ELF-1 (cell line): ENCODE results near the gene ATG13.
A peak's percentile ranks its signal among the peaks of the same experiment; 100 is the strongest.

Experiments used
- DNase-seq: peaks from one replicate; pipeline ENCODE4 v3.0.0-alpha.2; 2016; ENCODE audit warnings: low read depth, low spot score

Gene ATG13

DNA sequence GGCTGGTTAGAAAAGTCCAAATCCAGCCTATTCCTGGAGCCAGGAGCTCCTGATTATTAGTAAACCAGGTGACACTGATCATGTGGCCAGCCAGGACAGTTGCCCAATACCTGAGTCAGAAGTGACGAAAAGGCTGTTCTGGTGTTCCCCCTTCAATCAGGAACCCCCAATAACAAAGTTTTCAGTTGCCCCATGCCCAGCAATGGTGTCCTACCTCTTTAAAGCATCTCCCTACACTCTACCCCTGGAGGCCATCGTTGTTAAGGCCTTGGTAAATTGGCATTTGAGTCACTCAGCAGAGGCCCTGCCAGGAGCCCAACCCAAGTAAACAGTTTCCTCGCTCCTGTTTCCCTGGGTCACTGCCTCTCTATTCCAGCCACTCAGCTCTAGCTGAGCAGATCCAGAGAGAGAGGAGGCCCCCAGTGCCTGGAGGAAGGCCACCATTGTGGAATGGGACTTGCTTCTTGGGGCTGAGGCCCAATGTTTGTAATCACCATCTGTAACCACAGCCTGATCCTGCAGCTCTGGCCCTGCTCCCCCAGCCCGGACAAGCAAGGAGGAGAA, 58.0 kb downstream of the ATG13 start:
- DNase-seq, result peak; percentile 63

DNA sequence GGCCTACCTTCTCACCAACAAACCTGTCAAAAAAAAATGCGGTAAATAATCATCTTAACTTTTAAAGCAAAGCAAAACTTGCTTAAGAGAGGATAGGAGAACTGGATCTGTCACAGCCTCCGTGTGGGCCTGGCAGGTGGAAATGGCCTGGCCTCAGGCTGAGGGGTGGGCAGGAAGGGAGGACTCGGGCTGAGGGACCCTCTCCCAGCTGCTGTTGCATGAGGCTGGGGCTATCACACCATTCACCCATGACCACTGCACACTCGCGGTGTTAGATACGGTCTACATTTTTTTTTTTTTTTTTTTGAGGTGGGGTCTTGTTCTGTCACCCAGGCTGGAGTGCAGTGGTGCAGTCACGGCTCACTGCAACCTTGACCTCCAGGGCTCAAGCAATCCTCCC, 58.6 kb downstream of the ATG13 start:
- no peak for DNase-seq

DNA sequence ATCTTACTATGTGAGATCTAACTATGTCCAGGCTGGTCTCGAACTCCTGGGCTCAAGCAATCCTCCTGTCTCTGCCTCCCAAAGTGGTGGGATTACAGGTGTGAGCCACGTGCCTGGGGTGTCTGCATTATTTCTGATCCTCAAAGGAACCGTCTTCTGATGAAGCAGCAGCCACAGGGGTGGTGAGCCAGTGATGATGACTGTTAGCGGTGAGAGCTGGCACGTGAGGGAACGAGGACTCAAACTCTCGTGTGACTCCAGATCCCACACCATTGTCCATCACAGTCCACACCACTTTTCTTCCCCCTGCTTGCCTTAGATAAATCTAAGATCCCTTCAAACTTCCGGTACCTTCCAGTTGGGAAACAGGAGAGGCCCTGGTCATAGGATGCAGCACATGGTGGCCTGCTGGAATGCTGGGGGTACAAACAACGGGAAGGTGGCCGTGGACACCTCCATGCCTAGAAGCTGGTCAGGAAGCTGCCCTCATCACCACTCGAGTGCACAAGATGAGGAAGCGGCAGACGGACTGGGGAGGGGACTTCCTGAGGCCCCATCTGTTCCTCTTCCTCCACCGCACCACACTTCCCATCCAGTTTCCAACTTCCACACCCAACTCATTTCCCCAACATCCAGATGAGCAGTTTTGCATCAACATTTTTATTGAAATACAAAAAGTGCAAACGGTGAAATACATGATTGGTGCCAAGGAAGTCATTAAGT, 59.2 kb downstream of the ATG13 start:
- no peak for DNase-seq

DNA sequence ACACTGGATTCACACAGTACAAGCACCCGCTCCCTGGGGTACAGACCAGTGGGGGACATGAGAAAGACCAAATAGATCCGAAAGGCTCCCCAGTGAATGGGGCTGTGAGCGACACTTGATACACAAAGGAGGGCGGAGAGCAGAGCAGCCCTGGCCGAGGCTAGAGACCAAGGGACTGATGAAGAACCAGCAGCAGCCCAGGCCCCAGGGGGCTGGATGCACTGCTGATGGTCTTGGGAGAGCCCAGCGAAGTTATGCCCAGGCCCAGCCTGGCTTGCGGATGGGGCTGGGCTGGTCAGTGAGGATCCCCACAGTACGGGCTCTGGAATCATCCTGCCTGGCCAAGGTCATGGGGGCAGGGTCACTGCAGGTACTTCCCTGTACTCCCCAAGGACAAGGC, 59.8 kb downstream of the ATG13 start:
- no peak for DNase-seq

DNA sequence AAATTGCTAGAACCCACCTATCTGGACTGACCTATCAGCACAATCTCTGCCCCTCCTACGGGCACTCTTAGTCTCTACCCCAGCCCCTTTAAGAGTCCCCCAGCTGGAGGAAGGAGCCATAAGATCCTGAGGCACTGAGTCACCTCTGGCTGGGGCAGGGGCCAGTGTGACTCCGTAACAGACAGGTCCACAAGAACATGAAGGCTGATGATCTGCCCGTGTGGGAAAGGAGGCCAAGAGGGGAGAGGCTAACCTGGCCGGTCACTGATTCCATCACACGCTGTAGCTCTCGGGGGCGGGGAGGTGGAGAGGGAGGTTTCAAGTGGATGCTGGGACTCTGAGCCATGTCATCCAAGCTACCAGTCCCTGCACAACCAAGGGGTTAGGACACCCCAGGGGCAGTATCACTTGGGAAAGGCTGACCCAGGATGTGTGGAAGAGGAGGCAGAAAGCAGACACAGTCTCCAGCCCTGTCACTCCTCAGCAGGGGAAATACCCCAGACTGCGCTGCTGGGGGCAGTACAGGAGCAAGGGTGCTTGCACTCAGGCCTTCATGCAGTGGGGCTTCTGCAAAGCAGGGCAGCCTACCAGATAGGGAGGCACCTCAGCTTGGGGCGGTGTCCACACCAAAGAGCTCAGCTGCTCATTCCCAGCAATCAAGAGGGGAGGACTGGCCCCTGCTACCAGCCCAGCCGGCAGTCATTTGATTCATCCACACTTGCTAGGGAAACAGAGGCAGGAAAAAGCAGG, 60.8 kb downstream of the ATG13 start:
- DNase-seq, result no peak

DNA sequence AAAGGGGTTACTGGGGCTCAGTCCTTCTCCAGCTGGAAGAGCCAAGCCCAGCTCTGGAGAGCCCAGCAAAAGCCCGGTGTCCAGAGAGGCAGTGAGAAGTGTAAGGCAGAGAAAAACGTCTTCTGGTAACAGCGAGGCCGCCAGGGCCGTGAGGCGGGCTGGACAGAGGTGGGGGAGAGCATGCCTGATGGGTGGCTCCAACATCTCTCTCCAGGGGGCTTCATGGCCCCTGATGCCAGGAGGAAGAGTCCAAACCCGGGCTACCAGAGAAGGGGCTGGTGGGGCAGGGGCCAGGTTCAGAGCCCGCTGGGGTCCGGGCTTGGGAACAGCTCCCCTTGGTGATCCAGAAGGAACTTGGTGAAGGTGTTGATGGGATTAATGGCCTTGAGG, 61.4 kb downstream of the ATG13 start:
- DNase-seq, result no peak

DNA sequence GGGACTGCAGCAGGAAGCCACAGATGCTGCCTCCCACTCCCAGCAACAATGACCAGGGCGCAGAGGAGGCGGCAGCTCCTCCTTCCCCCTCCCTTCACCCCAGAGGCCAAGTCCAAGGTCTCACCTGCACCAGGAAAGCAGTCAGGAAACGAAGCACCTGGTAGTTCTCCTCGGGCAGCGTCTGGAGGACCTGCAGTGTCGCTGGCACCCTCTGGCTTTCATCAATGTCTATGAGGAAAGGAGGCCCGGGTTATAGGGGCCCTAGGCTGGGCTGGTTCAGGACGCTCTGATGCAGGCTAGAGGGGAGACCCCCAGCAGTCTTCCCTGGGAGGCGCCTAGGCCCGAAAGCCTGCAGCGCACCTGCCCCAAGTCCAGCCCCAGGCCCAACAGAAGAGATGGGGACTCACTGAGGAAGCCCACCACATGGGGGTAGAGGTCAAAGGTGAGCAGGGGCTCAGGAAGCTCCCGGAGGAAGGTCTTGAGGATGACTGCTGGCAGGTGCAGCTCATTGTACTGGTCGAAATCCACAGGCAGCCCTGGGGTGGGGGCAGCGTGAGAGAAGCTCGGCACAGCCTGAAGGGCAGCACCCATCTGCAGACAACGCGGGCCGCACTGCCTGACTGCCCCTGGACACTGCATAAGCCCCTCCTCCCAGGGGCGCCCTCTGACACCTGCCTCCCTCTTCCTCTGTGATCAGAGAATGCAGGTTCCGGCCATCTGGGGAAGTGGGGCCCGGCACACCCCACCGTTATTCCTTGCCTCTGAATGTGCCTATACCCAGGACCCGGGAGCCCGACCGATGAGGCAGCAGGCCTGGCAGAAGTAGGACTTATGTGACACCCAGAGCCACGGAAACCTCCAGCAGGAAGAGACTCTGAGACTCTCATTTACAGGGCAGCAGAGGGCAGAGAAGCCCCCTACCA, 62.1 kb downstream of the ATG13 start:
- DNase-seq, result no peak

DNA sequence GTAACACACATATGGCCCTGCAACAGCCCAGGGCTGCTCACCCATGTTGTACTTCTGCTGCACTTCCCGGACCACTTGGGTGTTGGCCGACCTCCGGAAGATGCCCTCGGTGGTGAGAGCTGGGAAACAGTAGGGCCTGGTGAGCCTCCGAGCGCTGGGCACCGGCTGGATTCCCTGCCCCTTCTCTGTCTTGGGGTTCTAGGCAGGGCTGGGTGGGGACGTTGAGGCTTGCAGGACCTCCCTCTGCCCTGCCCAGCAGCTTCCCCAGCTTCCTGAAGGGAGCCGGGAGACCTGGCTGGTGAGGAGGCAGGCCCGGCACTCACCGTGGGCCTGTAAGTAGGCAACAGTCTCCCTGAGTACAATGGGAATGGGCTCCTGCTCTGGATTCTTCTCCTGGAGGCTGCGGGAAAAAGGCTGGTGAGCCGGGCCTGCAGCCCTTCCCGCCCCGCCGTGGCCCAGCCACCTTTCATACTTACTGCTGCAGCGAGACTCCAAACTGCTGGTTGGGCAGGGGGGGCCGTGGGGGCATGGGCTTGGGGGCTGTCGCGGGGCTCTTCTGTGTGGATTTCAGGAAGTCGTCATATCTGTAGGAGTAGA, 62.9 kb downstream of the ATG13 start:
- DNase-seq, result no peak

DNA sequence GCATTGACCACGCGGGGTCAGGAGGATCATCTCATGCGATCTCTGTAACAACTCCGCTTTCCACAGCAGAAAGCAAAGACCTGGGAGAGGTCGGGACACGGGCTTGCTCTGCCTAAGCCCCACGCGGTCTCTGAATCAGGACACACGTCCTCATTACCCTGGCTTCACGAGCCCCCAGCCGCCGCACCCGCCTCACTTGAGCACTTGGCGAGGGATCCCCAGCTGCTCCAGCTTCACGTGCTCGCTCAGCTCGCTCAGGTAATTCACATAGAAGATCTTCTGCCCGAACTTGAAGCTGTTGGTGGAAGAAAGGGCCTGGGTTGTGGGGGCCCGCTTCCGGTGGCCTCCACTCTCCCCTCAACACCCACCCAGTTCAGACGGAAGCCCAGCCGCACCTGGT, 63.5 kb downstream of the ATG13 start:
- DNase-seq, result no peak

DNA sequence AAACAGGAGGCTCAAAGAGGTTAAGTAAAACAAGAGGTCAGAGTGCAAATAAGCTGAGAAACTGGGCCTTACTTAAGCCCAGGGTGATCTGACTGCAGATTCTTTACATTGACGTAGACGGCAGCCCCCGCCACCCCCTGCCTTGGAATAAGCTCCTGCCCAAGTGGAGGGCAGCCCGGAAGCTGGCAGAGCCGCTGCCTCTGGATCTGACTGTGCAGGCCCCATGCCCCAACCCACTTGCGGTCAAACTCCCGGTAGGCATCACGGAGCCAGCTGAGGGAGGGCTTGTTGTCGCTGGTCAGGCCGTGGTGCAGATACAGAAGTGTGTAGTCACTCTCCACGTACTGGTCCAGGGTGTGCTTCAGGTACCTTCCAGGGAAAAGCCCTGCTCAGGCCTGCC, 64.5 kb downstream of the ATG13 start:
- DNase-seq, result no peak

DNA sequence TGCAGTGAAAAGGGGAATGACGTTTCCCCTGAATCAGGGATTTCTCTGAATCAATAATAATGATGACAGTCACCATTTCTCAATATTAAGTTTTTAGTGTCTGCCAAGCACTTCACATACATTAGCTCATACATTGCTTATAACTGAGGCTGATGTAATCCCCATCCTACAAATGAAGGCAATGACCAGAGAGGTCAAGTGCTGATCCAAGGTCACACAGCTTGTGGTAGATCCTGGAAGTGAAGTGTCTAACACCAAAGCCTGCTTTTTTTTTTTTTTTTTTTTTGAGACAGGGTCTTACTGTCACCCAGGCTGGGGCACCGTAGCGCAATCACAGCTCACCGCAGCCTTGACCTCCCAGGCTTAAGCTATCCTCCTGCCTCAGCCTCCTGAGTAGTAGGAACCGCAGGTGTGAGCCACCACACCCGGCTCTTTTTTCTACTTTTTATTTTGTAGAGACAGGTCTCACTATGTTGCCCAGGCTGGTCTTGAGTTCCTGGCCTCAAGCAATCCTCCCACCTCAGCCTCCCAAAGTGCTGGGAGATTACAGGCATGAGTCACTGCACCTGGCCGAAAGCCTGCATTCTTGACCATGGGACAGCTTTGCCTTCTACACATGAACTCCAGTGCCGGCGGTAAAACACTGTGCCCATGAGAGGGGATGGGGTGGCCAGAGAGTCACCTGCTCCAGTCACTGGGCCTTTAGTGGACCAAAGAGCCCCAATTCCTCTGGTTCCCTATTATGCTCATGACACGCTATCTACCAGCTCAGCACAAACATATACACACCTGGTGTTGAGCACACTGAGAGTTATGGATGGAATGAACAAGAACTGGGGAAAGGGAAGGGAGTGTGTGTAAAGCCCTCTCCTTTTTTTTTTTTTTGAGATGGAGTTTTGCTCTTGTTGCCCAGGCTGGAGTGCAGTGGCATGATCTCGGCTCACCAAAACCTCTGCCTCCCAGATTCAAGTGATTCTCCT, 65.7 kb downstream of the ATG13 start:
- no peak for DNase-seq

DNA sequence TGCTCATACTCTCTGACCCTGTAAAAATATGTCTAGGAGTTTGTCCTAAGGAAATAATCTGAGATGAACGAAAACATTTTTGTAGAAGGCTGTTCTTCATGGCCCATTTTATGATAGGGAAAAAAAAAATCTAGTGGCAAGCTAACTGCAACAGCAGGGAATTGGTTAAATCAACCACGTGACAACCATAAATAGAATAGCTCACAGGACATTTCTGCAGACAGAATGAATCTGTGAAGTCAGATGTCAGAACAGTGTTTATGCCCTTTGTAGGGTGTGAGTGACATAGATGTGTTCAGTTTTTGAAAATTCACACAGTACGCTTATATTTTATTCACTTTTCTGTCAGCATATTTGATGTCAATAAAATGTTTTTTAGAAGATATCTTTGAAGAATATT, 67.0 kb downstream of the ATG13 start:
- DNase-seq, result no peak

DNA sequence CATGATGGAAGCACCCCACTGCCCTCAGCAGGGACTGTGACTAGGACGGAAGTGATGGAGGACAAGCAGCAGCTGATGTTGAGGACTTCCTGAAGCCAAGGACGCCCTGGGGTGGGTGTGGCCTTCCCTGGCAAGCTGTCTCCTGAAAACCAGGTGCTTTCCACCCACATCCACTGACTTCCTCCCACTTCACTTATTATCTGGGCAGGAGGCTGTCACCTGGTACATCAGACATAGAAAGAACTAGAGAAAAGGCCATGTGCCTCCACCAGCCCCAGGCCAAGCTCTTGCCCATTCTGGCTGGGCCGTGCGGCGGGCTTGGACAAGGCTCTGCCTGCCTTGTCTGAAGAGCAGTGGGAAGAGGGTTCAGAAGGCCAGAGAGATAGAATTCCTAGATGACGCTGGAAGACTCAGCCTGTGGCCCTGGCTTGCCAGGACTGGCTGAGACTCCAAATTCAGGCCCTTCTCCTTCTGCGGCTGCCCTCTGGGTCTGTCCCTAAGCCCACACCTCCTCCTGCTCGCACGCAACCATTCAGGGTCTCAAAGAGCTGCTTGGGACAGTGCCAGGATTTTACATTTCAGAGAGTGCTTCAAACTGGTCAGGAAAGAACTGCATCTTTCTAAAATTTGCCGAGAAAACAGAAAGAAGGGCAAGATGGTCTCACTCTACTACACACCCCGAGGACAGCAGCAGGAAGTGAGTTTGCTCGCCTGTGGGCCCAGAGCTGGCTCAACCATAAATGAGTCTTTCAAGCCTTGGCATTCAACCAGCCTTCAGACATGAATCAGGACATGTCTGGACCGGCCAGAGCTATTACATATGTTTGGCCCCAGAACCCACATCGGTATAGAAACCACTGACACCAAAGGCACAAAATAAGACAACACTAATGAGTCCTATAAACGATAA, 69.8 kb downstream of the ATG13 start:
- no peak for DNase-seq

DNA sequence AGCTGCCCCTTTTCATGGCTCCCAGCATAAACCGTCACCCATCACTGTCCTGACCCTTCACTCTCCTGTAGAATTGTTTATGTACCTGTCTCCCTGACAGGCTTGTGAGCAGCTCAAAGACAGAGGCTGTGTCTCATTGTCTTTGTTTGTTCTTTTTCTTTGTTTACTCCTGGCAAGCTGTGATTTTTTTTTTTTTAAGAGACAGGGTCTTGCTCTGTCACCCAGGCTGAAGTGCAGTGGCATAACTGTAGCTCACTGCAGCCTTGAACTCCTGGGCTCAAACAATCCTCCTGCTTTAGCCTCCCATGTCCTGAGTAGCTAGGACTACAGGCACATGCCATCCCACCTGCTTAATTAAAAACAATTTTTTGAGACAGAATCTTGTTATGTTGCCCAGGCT, 73.3 kb downstream of the ATG13 start:
- no peak for DNase-seq

DNA sequence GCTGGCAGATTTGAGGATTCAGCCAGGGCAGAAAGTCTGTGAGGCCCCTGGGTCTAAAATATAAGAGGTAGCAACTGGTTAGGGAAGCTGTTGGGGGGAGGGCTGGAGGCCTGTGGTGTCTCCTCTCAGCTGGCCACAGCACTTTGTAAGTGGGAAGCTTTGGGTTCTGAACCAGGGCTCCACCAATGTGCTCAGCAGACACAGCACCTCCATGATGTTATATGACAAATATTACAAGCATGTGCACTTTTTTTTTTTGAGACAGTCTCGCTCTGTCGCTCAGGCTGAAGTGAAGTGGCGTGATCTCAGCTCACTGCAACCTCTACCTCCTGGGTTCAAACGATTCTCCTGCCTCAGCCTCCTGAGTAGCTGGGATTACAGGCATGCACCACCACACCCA, 75.1 kb downstream of the ATG13 start:
- DNase-seq, result no peak

DNA sequence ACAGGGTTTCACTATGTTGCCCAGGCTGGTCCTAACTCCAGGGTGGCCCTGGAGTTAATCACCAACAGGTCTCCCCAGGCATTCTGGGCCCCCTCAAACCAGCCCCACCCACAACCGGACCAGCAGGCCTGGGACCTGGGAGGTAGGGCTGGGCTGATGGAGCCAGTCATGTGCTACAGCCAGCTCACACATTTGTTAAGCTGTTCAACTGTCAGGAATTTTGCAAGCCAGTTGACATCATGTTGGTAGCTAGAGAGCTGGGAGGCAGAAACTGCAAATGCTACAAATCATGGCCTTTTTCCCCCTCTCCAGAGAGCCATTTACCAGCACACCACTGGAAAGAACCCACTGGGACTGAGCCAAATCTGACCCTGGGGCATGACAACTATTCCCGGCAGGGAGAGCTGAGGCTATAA, 76.3 kb downstream of the ATG13 start:
- no peak for DNase-seq

DNA sequence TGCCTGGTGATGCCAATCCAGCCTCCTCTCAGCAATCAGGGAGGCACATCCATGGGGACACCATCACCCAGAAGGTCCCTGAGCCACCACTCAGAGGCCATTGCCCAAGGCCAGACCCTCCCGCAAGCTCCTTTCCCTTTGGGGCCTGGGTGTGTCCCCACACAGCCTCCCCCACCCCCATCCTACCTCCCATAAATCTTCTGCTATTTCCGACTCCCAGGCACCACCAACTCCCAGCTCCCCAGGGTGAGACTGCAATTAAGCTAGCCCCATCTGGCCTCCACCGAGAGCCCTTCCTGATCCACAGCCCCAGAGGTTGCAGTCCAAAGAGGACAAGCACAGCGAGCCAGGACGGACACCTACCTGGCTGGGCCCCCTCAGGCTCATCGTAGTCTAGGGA, 76.7 kb downstream of the ATG13 start:
- DNase-seq, result no peak

DNA sequence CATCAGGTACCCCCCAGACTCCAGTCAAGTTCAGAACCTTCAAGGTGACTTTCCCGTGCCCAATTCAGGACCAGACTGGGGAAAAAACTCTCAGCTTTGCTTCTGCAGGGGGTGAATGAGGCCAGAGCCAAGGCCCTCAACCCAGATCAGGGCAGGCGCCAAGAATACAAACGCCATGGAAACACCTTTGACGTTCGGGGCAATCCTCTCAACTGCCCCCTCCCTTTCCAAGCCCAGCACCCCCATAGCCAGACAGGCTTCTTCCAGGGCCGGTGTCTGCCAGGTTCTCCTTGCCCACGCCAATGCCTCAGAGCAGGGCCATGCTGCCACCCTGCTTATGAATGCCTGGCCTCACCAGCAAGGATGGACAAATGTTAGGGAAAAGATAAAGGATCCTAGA, 77.3 kb downstream of the ATG13 start:
- no peak for DNase-seq
